ENCODE data around the gene C2orf72. TPM values are rescaled to one million over a fixed set of nuclear protein-coding genes. Genes with fewer than 3 reads are reported as not detected.
"Not testable (repeated sequence)": the region's sequence is repeated elsewhere in the genome, so short reads cannot be mapped to it uniquely, and the experiment has no call there.

Gene C2orf72
- total RNA-seq, 4 donors from 2014 or later = 0.19 TPM; not detected in 3

- DNase-seq (ENCODE audit: low spot score) (no peak), ATAC-seq (ENCODE audit: low FRiP score) (no peak)
- no peak for TF ChIP-seq CTCF (IDR thresholded peaks at IDR 0.05)
Observed at GRCh38 chr2:231013820-231014219, 23.5 kb upstream of the C2orf72 start.

- no peak for TF ChIP-seq CTCF (IDR thresholded peaks at IDR 0.05)
- no peak for DNase-seq (ENCODE audit: low spot score)
- no peak for ATAC-seq (ENCODE audit: low FRiP score)
Observed at GRCh38 chr2:231015478-231015877, 21.8 kb upstream of the C2orf72 start.

- ATAC-seq (ENCODE audit: low FRiP score) (no peak), DNase-seq (ENCODE audit: low spot score) (no peak)
- no peak for TF ChIP-seq CTCF (IDR thresholded peaks at IDR 0.05)
Observed at GRCh38 chr2:231015926-231016325, 21.4 kb upstream of the C2orf72 start.

- no peak for TF ChIP-seq CTCF (IDR thresholded peaks at IDR 0.05)
- ATAC-seq (ENCODE audit: low FRiP score) (no peak), DNase-seq (ENCODE audit: low spot score) (no peak)
Observed at GRCh38 chr2:231016566-231017230, 20.6 kb upstream of the C2orf72 start.

GRCh38 chr2:231017231-231017598, 20.1 kb upstream of the C2orf72 start:
- ATAC-seq (ENCODE audit: low FRiP score) (no peak), DNase-seq (ENCODE audit: low spot score) (no peak)
- TF ChIP-seq CTCF (IDR thresholded peaks at IDR 0.05) = no peak

GRCh38 chr2:231018184-231018583, 19.1 kb upstream of the C2orf72 start:
- ATAC-seq (ENCODE audit: low FRiP score) (no peak), DNase-seq (ENCODE audit: low spot score) (no peak)
- TF ChIP-seq CTCF (IDR thresholded peaks at IDR 0.05) = no peak

GRCh38 chr2:231025059-231025458, 12.3 kb upstream of the C2orf72 start:
- not testable (repeated sequence) for ATAC-seq (ENCODE audit: low FRiP score); DNase-seq (ENCODE audit: low spot score)

All from omental fat pad (tissue), 4 donors.